ENCODE data around the gene PLEKHM1. TPM values are rescaled to one million over a fixed set of nuclear protein-coding genes. Genes with fewer than 3 reads are reported as not detected.
A peak's percentile ranks its signal among the peaks of the same experiment; 100 is the strongest.

The PLEKHM1 gene
- total RNA-seq, 3 donors from 2014 or later (not counting 1 experiment from before 2014, with no cell fraction given): 140 to 160 (median 158) TPM

DNA sequence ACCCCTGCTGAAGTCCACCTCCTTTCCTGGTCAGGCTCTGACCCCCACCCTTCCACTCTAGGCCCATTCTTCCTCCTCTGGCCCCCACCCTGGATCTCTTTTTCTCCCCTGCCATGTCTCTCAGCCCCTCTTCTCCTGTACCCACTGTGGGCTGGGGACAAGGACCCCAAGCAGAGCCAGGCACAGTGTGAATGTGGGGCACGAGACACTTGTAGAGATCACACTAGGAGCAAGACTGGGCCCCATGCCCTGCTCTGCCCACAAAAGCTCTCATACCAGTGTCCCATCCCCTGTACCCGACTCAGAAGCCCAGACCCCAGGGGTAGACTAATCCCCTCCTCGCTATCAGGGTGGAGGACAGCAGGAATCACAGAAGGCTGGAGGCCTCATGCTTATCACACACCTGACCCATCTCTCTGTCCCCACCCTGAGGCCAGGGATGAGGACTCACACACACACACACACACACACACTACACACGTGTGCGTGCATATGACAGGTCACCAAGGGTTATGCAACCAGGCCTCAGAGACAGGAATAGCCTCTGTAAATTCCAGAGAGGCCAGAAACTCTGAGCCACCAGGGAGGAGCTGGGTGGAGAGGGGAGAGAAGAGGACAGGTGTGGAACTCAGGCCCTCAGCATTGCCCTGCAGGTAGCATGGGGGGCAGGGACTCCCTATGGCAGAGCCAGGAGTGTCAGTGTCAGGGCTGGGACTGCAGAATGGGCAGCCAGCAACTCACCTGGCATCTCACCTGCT is 79.0 kb downstream of the PLEKHM1 start:
- Mint-ChIP-seq H3K9me3 (no peaks in the 10 kb centered on the region), H3K4me3 (peak overlapping the region; percentile 95), H3K27me3 (ENCODE audit: low read depth in 2 of 2) (no peaks in the 10 kb centered on the region), H3K4me1 (peaks cover 57 to 72% of the 10 kb centered on the region in 2 donors), H3K36me3 (no peaks in the 10 kb centered on the region), H3K27ac (peak overlapping the region; percentile 92 to 99)
- H3K9me3 ChIP-seq (ENCODE audit: control insufficient read depth, insufficient read depth, low read length): no peaks in the 10 kb centered on the region
- peak overlapping the region; percentile 86 for H3K27ac ChIP-seq (ENCODE audit: low read length)
- H3K36me3 ChIP-seq (ENCODE audit: control insufficient read depth, insufficient read depth, low read length): no peaks in the 10 kb centered on the region
- WGBS (ENCODE audit: insufficient coverage): 84% methylated on average over 5 of the region's 5 CpGs
- peaks cover 72% of the 10 kb centered on the region for H3K4me1 ChIP-seq (ENCODE audit: control insufficient read depth, insufficient read depth, low read length)
- ATAC-seq (no peak), DNase-seq (no peak)
- no peaks in the 10 kb centered on the region for H3K27me3 ChIP-seq (ENCODE audit: control insufficient read depth, insufficient read depth, low read length)
- intact Hi-C loops (cut with micrococcal nuclease): no loop called here
- TF ChIP-seq, protein P1, sequence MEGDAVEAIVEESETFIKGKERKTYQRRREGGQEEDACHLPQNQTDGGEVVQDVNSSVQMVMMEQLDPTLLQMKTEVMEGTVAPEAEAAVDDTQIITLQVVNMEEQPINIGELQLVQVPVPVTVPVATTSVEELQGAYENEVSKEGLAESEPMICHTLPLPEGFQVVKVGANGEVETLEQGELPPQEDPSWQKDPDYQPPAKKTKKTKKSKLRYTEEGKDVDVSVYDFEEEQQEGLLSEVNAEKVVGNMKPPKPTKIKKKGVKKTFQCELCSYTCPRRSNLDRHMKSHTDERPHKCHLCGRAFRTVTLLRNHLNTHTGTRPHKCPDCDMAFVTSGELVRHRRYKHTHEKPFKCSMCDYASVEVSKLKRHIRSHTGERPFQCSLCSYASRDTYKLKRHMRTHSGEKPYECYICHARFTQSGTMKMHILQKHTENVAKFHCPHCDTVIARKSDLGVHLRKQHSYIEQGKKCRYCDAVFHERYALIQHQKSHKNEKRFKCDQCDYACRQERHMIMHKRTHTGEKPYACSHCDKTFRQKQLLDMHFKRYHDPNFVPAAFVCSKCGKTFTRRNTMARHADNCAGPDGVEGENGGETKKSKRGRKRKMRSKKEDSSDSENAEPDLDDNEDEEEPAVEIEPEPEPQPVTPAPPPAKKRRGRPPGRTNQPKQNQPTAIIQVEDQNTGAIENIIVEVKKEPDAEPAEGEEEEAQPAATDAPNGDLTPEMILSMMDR (IDR thresholded peaks at IDR 0.05): no peak
- H3K4me3 ChIP-seq (ENCODE audit: low read length): no peak overlapping the region

DNA sequence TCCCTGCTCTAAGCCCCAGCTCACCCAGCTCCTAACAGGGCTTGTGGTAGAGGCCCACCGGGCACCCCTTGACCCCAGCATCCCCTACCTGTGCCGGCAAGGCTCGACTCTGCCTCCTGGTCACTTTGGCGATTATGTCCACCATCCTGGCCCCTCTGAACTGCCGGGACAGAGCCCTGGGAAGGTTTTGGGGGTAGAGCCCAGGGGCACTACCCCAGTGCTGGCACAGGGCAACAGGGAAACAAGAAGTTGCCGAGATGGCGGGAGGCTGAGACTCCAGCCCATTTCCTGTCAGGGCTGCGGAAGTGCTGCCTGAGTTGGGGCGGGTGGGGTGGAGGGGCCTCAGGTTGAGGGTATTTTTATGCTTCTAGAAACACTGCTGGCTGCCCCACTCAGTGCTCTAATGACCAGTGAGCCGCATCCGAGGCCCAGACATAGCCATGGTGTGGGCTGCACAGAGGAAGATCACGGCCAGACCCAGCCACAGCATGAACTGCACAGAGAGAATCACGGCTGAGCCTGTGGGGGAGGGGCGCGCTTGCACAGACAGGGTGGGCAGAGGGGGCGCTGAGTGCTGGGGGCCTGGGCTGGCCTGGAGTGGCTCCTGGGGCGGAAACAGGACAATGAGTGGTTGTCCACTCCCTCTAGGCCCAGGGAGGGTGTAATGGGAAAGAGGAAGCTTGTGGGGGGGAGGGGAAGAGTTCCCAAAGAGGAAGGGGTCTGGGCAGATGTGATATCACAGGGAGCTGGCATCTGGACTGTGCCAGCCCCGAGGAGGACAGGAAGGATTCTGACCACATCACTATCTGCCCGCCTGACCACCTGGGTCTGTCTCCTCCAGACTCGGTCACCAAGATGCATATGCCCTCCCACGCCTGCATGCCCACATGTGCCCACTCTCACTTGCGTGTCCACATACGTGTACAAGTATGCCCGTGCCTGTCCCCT is 80.1 kb downstream of the PLEKHM1 start:
- Histone ChIP-seq H3K27ac (ENCODE audit: low read length) (peak overlapping the region; percentile 86), H3K9me3 (ENCODE audit: control insufficient read depth, insufficient read depth, low read length) (no peaks in the 10 kb centered on the region), H3K4me3 (ENCODE audit: low read length) (peak overlapping the region; percentile 92), H3K27me3 (ENCODE audit: control insufficient read depth, insufficient read depth, low read length) (no peaks in the 10 kb centered on the region), H3K36me3 (ENCODE audit: control insufficient read depth, insufficient read depth, low read length) (peaks cover 5% of the 10 kb centered on the region), H3K4me1 (ENCODE audit: control insufficient read depth, insufficient read depth, low read length) (peaks cover 77% of the 10 kb centered on the region)
- Mint-ChIP-seq H3K9me3 (no peaks in the 10 kb centered on the region), H3K27me3 (ENCODE audit: low read depth in 2 of 2) (no peaks in the 10 kb centered on the region), H3K27ac (peak overlapping the region; percentile 92 to 99), H3K36me3 (no peaks in the 10 kb centered on the region), H3K4me3 (peak overlapping the region; percentile 95), H3K4me1 (peaks cover 62 to 75% of the 10 kb centered on the region in 2 donors)
- DNase-seq (peak; percentile 47 to 77), ATAC-seq (peak; percentile 79 to 81 (median 80))
- TF ChIP-seq, protein P1 (IDR thresholded peaks at IDR 0.05): no peak
- intact Hi-C loops (cut with micrococcal nuclease): no loop called here
- WGBS (ENCODE audit: insufficient coverage): 11% methylated on average over 24 of the region's 24 CpGs

DNA sequence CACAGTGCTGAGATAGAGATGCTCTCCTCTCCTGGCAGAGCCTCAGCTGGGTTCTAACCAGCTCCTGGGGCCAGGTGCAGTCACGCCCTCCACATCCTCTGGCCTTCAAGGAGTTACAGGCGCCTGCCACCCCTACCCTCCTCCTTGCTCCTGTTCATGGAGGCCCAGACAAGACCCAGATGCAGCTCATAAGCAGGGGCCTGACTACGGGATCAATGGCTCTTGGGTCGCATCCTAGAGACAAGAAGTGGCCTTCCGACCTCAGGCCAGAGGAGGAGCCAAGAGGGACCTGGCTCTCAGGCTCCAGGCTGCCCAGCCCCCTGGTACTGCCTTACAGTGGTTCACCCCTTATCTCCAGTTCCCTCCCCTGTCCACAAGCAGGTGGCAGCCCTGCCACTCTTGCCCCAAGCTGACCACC is 80.9 kb downstream of the PLEKHM1 start:
- Histone ChIP-seq H3K9me3 (ENCODE audit: control insufficient read depth, insufficient read depth, low read length) (no peaks in the 10 kb centered on the region), H3K4me3 (ENCODE audit: low read length) (peak overlapping the region; percentile 92), H3K36me3 (ENCODE audit: control insufficient read depth, insufficient read depth, low read length) (peaks cover 12% of the 10 kb centered on the region), H3K27ac (ENCODE audit: low read length) (peak overlapping the region; percentile 86), H3K4me1 (ENCODE audit: control insufficient read depth, insufficient read depth, low read length) (peaks cover 77% of the 10 kb centered on the region), H3K27me3 (ENCODE audit: control insufficient read depth, insufficient read depth, low read length) (no peaks in the 10 kb centered on the region)
- H3K27ac Mint-ChIP-seq: peak overlapping the region; percentile 92 to 99
- peaks cover 55 to 68% of the 10 kb centered on the region in 2 donors for H3K4me1 Mint-ChIP-seq
- H3K27me3 Mint-ChIP-seq (ENCODE audit: low read depth in 2 of 2): no peaks in the 10 kb centered on the region
- TF ChIP-seq, protein P1 (IDR thresholded peaks at IDR 0.05): no peak
- intact Hi-C loops (cut with micrococcal nuclease): no loop called here
- no peaks in the 10 kb centered on the region for H3K36me3 Mint-ChIP-seq
- peak; percentile 12 to 22 (median 22) for ATAC-seq
- DNase-seq: peak in 1 of 2 donors; percentile 37
- 2% methylated on average over 4 of the region's 5 CpGs for WGBS (ENCODE audit: insufficient coverage)
- peak overlapping the region; percentile 95 for H3K4me3 Mint-ChIP-seq
- no peaks in the 10 kb centered on the region for H3K9me3 Mint-ChIP-seq

All from natural killer cell (primary cell).